NT2/D1 (cell line): Measurements from ENCODE around the gene COA3.
A peak's percentile ranks its signal among the peaks of the same experiment; 100 is the strongest.

ENCODE experiments used
- DNase-seq: peaks from one replicate; pipeline ENCODE4 v3.0.0-alpha.2; 2011; ENCODE audit warnings: low read depth, low spot score
- H3K27me3 ChIP-seq: 2 replicates; pipeline ENCODE4 v1.6.0; 2011; ENCODE audit warnings: mild to moderate bottlenecking; ENCODE audit not compliant: insufficient read length, insufficient read depth
- H3K36me3 ChIP-seq: 2 replicates; pipeline ENCODE4 v1.6.1; 2011; ENCODE audit warnings: mild to moderate bottlenecking, low read length, mixed read lengths; ENCODE audit not compliant: insufficient read depth, insufficient read length
- H3K4me1 ChIP-seq: 2 replicates; pipeline ENCODE4 v1.5.1; 2011; ENCODE audit not compliant: insufficient read depth, insufficient read length
- H3K4me3 ChIP-seq: 2 replicates; pipeline ENCODE4 v1.5.1; 2011; ENCODE audit warnings: low read depth; ENCODE audit not compliant: insufficient read length
- H3K9ac ChIP-seq: 2 replicates; pipeline ENCODE4 v1.6.0; 2011; ENCODE audit warnings: low read depth; ENCODE audit not compliant: insufficient read length
- H3K9me3 ChIP-seq: 2 replicates; pipeline ENCODE4 v1.5.1; 2011; ENCODE audit warnings: mild to moderate bottlenecking, low read length; ENCODE audit not compliant: insufficient read depth
- SUZ12 ChIP-seq: IDR thresholded peaks from 2 replicates; pipeline ENCODE4 v1.6.1; 2011; ENCODE audit not compliant: insufficient read length, insufficient read depth; ENCODE audit errors: extremely low read depth
- YY1 ChIP-seq: IDR thresholded peaks from 2 replicates; pipeline ENCODE4 v1.6.1; 2011; ENCODE audit not compliant: insufficient read length, insufficient read depth
- ZNF274 ChIP-seq: IDR thresholded peaks from 2 replicates; pipeline ENCODE4 v1.6.1; 2011; ENCODE audit warnings: mild to moderate bottlenecking, low read depth, low read length

COA3 gene

DNA sequence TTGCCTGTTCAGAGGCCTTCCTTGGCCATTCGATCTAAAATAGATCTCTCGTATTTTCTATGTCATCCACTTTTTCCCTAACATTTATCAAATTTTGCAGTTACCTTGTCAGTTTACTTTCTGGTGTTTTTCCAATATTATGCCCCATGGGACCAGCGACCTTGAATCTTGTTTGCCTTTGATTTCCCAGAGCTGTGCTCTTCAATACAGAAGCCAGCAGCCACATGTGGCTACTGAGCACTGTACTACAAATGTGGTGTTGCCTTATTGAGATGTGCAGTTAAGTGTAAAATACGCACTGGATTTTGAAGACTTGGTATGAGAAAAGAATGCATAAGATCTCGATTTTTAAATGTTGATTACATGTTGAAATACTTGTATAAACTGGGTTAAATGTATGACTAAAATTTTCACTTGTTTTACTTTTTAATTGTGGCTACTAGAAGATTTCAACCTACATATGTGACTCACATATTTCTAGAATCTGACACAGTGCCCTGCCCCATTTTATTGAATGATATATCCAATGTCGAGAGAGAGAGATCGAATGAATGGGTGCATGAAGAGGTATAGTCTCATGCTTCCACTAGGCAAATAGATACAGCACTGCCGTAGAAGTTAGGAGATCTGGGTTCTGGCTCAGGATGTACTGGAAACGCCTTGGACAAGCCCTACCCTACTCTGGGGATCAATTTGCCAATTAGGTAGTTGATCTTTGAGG, 33.9 kb upstream of the COA3 start:
- no peak for DNase-seq
- Histone ChIP-seq H3K27me3 (no peaks in the 10 kb centered on the region), H3K4me1 (no peaks in the 10 kb centered on the region), H3K9ac (peak overlapping the region; percentile 99), H3K36me3 (peaks cover 26% of the 10 kb centered on the region), H3K9me3 (no peaks in the 10 kb centered on the region), H3K4me3 (peak overlapping the region; percentile 98)
- TF ChIP-seq SUZ12 (no peak), ZNF274 (no peak), YY1 (no peak)

DNA sequence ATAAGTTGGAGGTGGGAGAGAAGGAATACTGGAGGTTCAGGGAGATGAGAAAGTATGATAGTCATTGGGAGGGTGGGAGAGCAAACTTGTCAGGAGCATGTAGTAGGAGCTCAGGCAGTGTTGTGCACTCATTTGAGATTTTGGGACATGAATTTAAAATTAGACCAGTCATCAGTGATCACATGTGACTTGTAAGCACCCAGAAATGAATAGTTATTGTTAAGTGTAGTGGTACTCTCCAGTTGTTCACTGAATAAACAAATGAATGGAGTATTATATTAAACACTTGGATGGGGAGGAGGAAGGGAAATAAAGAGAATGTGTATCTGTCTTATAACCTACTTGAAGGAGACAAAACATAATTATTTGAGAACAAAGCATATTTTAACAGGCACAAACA, 32.5 kb upstream of the COA3 start:
- Histone ChIP-seq H3K27me3 (no peaks in the 10 kb centered on the region), H3K4me1 (no peaks in the 10 kb centered on the region), H3K9ac (no peak overlapping the region), H3K4me3 (no peak overlapping the region), H3K36me3 (peaks cover 17% of the 10 kb centered on the region), H3K9me3 (no peaks in the 10 kb centered on the region)
- no peak for TF ChIP-seq SUZ12
- no peak for TF ChIP-seq ZNF274
- TF ChIP-seq YY1 = no peak
- DNase-seq = no peak

- no peak overlapping the region for H3K4me3 ChIP-seq
- no peaks in the 10 kb centered on the region for H3K4me1 ChIP-seq
- no peaks in the 10 kb centered on the region for H3K9me3 ChIP-seq
- peaks cover 6% of the 10 kb centered on the region for H3K36me3 ChIP-seq
- no peaks in the 10 kb centered on the region for H3K27me3 ChIP-seq
- no peak overlapping the region for H3K9ac ChIP-seq
- TF ChIP-seq YY1 (no peak), ZNF274 (no peak), SUZ12 (no peak)
- no peak for DNase-seq
These were observed 29.0 kb upstream of the COA3 start for GRCh38 chr17:42827472-42827871.

- no peaks in the 10 kb centered on the region for H3K27me3 ChIP-seq
- no peak overlapping the region for H3K9ac ChIP-seq
- DNase-seq = no peak
- TF ChIP-seq ZNF274 (no peak), SUZ12 (no peak), YY1 (no peak)
- no peak overlapping the region for H3K4me3 ChIP-seq
- no peaks in the 10 kb centered on the region for H3K4me1 ChIP-seq
- H3K36me3 ChIP-seq = peaks cover 66% of the 10 kb centered on the region
- no peaks in the 10 kb centered on the region for H3K9me3 ChIP-seq
These were observed 22.7 kb upstream of the COA3 start for GRCh38 chr17:42821176-42821575.

DNA sequence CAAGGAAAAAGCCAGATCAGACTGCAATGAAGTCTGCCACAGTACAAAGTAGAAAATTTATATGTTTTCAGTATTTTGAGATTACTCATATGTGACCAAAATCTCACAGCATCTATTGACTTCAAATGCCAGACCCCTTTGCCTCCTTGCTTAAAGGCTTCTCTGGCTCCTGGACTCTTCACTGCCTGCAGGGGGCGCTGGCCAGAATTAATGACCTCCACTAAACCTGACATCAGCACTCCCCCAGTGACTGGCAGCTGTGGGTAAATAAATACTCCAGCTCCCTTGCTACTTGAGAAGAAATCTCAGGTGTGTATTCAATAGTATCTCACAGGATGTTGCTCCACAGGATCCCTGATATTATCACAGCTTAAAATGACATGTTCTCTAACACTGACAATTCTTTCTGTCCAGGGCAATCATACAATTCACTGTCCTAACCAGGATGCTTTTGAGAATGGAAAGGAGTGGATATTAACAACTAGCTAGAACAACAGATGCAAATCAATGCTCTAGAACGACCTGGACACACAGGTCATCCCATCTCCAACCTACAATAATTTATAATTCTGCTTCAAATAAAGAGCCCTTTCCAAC, 21.5 kb upstream of the COA3 start:
- H3K9me3 ChIP-seq = no peaks in the 10 kb centered on the region
- H3K4me1 ChIP-seq = no peaks in the 10 kb centered on the region
- H3K9ac ChIP-seq = no peak overlapping the region
- peaks cover 77% of the 10 kb centered on the region for H3K36me3 ChIP-seq
- H3K27me3 ChIP-seq = no peaks in the 10 kb centered on the region
- peak; percentile 55 for DNase-seq
- TF ChIP-seq SUZ12 (no peak), YY1 (no peak), ZNF274 (no peak)
- no peak overlapping the region for H3K4me3 ChIP-seq

GRCh38 chr17:42818379-42818778, 19.9 kb upstream of the COA3 start:
- Histone ChIP-seq H3K27me3 (no peaks in the 10 kb centered on the region), H3K9ac (no peak overlapping the region), H3K36me3 (peaks cover 94% of the 10 kb centered on the region), H3K4me3 (no peak overlapping the region), H3K4me1 (no peaks in the 10 kb centered on the region), H3K9me3 (no peaks in the 10 kb centered on the region)
- TF ChIP-seq YY1 (no peak), ZNF274 (no peak), SUZ12 (no peak)
- no peak for DNase-seq

GRCh38 chr17:42817866-42818265, 19.4 kb upstream of the COA3 start:
- H3K4me1 ChIP-seq = no peaks in the 10 kb centered on the region
- no peaks in the 10 kb centered on the region for H3K27me3 ChIP-seq
- DNase-seq = no peak
- H3K9me3 ChIP-seq = no peaks in the 10 kb centered on the region
- H3K9ac ChIP-seq = no peak overlapping the region
- no peak overlapping the region for H3K4me3 ChIP-seq
- no peak for TF ChIP-seq SUZ12
- TF ChIP-seq ZNF274 = no peak
- TF ChIP-seq YY1 = no peak
- peaks cover 92% of the 10 kb centered on the region for H3K36me3 ChIP-seq
